Stomach smooth muscle (tissue), 2 donors: ENCODE measurements around the gene TBC1D1.
A peak's percentile ranks its signal among the peaks of the same experiment; 100 is the strongest.

Experiments used
- H3K27ac ChIP-seq: one replicate; pipeline ENCODE4 v1.7.0; 2013; ENCODE audit warnings: mild to moderate bottlenecking, low read length, inconsistent platforms
- H3K27me3 ChIP-seq, 2 donors: one replicate each; pipeline ENCODE4 v1.7.0; 2013; ENCODE audit warnings: low read length in 2 of 2; ENCODE audit not compliant: insufficient read depth in 2 of 2, control insufficient read depth in 1 of 2
- H3K36me3 ChIP-seq, 2 donors: one replicate each; pipeline ENCODE4 v1.7.0; 2013; ENCODE audit warnings: low read length in 2 of 2; ENCODE audit not compliant: control insufficient read depth in 2 of 2, insufficient read depth in 2 of 2
- H3K4me1 ChIP-seq: one replicate; pipeline ENCODE4 v1.7.0; 2013; ENCODE audit warnings: low read length; ENCODE audit not compliant: control insufficient read depth, insufficient read depth
- H3K4me3 ChIP-seq, 2 donors: one replicate each; pipeline ENCODE4 v1.7.0; 2013; ENCODE audit warnings: low read length in 2 of 2
- H3K9ac ChIP-seq, 2 donors: one replicate each; pipeline ENCODE4 v1.7.0; 2013; ENCODE audit warnings: low read length in 2 of 2, mild to moderate bottlenecking in 1 of 2
- H3K9me3 ChIP-seq, 2 donors: one replicate each; pipeline ENCODE4 v1.7.0; 2013; ENCODE audit warnings: low read length in 2 of 2; ENCODE audit not compliant: control insufficient read depth in 2 of 2
- donor health status: healthy.
- donor health status: Pancreatic carcinoma.

The TBC1D1 gene

DNA sequence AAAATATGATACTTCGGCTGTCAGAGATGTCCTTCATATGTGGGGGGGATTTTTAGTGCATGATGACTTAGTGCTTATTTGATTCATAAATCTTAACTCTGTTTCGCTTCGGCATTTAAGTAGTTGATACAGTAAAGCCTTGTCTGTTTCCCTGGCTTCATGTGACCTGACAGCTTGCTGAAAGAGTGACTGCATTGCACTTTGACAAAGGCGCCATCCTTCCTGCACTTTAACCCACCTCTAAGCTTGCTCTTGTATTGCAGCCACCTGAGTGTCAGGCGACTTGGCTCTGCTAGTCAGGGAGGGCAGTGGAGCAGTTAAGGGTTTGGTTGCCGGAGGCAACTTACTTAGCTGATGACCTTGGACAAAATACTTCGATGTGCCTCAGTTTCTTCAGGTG lies 134.8 kb downstream of the TBC1D1 start:
- Histone ChIP-seq H3K4me1 (peaks cover 38% of the 10 kb centered on the region), H3K9me3 (no peaks in the 10 kb centered on the region), H3K27ac (peak overlapping the region; percentile 90), H3K27me3 (no peaks in the 10 kb centered on the region), H3K36me3 (peaks cover 21 to 32% of the 10 kb centered on the region in 2 donors), H3K9ac (no peak overlapping the region), H3K4me3 (no peak overlapping the region)

DNA sequence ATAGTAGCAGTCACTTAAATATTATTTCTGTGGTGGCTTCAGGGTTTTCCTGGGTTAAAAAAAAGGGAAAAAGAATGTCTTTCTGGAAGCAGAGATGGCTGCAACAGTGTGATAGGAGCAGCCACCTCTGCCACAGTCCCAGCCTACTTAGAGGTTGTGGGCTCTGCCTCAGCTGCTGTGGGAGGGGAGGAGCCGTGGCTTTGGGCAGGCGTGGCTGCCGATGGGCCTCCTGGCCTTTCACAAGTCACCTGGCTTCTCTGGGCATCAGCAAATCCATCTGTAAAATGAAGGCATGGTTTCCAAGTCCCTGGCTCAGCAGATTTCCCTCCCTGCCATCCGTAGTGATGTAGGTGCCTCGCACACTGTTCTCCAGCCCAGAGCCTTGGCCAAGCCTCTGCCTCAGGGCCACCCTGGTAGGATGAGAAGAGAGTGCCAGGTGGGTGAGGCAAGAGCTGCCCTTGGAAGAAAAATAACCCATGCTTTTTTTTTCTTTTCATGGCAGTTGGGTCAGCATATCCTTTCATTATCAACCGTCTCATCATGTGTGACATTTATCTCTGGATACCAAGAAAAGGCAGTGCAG lies 135.4 kb downstream of the TBC1D1 start:
- H3K9me3 ChIP-seq: no peaks in the 10 kb centered on the region
- no peak overlapping the region for H3K4me3 ChIP-seq
- no peak overlapping the region for H3K9ac ChIP-seq
- peak overlapping the region; percentile 75 for H3K27ac ChIP-seq
- no peaks in the 10 kb centered on the region for H3K27me3 ChIP-seq
- H3K4me1 ChIP-seq: peaks cover 38% of the 10 kb centered on the region
- peaks cover 23 to 32% of the 10 kb centered on the region in 2 donors for H3K36me3 ChIP-seq

DNA sequence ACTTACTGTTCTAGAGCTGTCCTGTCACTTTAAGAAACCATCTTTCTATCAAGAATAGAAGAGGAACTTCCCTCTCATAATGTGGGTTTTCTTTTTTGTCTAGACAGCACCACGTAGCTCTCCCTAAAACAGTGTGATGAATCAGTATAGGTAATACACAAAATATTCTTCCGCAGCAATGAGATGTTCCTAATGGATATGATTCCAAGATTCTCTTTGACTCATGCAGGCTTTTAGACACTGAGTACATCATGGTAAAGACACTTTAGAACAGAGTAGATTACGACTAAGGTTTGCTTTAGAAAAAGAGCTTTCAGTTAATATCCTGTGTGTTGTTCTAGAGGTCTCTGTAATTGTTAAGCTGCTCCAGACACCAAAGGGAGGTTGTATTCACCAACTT lies 139.1 kb downstream of the TBC1D1 start:
- Histone ChIP-seq H3K27ac (no peak overlapping the region), H3K27me3 (no peaks in the 10 kb centered on the region), H3K9me3 (no peaks in the 10 kb centered on the region), H3K4me1 (peaks cover 20% of the 10 kb centered on the region), H3K36me3 (peaks cover 11 to 26% of the 10 kb centered on the region in 2 donors), H3K9ac (no peak overlapping the region), H3K4me3 (no peak overlapping the region)

GRCh38 chr4:38034986-38035882 lies 144.3 kb downstream of the TBC1D1 start:
- peak overlapping the region; percentile 32 for H3K27ac ChIP-seq
- no peak overlapping the region for H3K4me3 ChIP-seq
- H3K9me3 ChIP-seq: no peaks in the 10 kb centered on the region
- H3K4me1 ChIP-seq: peaks cover 2% of the 10 kb centered on the region
- H3K36me3 ChIP-seq: peaks cover 8 to 12% of the 10 kb centered on the region in 2 donors
- H3K27me3 ChIP-seq: no peaks in the 10 kb centered on the region
- no peak overlapping the region for H3K9ac ChIP-seq

DNA sequence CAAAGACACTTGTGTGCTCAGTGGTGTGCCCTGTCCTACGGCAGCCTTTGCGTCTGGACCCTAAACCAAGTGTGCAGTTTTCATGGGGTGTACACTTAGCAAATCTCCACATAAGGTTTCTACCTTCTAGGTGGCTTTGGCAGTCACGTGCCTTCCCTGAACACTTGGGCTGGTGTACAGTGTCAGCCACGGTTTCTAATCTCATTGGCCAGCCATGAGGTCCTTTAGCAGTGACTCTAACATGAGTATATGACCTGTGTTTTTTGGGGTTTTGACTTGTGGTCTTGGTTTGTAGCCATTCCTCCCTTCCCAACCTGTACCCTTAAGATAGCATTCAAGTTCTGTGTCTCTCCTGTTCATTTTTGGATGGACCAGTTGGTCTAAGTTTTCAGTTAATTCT lies 145.7 kb downstream of the TBC1D1 start:
- Histone ChIP-seq H3K27ac (peak overlapping the region; percentile 0), H3K36me3 (peaks cover 10 to 11% of the 10 kb centered on the region in 2 donors), H3K4me1 (peaks cover 2% of the 10 kb centered on the region), H3K9ac (no peak overlapping the region), H3K9me3 (no peaks in the 10 kb centered on the region), H3K27me3 (no peaks in the 10 kb centered on the region), H3K4me3 (no peak overlapping the region)

GRCh38 chr4:38037612-38038011 lies 146.7 kb downstream of the TBC1D1 start:
- Histone ChIP-seq H3K36me3 (peaks cover 8 to 11% of the 10 kb centered on the region in 2 donors), H3K27ac (no peak overlapping the region), H3K9ac (no peak overlapping the region)

DNA sequence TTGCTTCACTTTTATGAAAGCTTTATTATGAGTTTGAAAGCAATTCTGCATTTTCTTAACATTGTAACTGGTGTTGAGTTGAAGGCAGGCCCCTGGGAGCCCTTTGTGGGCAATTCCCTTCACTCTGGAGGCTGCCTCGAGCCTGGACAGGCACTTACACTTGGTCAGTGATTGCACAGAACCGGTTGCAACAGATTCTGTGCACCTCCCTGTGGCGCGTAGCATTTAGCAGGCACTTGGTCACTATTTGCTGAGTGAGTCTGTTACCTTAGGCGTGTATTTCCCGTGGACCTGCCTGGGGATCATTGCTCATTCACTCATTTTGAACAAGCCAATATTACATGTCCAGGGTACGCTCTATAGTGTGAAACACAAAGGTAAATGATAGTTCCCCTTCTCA lies 149.7 kb downstream of the TBC1D1 start:
- Histone ChIP-seq H3K4me3 (no peak overlapping the region), H3K27ac (no peak overlapping the region), H3K36me3 (peaks cover 12 to 18% of the 10 kb centered on the region in 2 donors), H3K4me1 (no peaks in the 10 kb centered on the region), H3K27me3 (no peaks in the 10 kb centered on the region), H3K9ac (no peak overlapping the region), H3K9me3 (no peaks in the 10 kb centered on the region)

More at GRCh38 chr4:38037612-38038011, 146.7 kb downstream of the TBC1D1 start:
- no peaks in the 10 kb centered on the region for H3K9me3 ChIP-seq
- H3K4me3 ChIP-seq: no peak overlapping the region
- peaks cover 2% of the 10 kb centered on the region for H3K4me1 ChIP-seq
- H3K27me3 ChIP-seq: no peaks in the 10 kb centered on the region

GRCh38 chr4:38044060-38044459 lies 153.2 kb downstream of the TBC1D1 start:
- Histone ChIP-seq H3K9ac (no peak overlapping the region), H3K9me3 (no peaks in the 10 kb centered on the region), H3K27me3 (no peaks in the 10 kb centered on the region), H3K36me3 (peaks cover 15 to 26% of the 10 kb centered on the region in 2 donors), H3K4me3 (no peak overlapping the region), H3K4me1 (peaks cover 9% of the 10 kb centered on the region), H3K27ac (no peak overlapping the region)

- Histone ChIP-seq H3K4me1 (peaks cover 19% of the 10 kb centered on the region), H3K9ac (no peak overlapping the region), H3K4me3 (no peak overlapping the region), H3K27ac (no peak overlapping the region), H3K27me3 (no peaks in the 10 kb centered on the region), H3K9me3 (no peaks in the 10 kb centered on the region), H3K36me3 (peaks cover 24 to 33% of the 10 kb centered on the region in 2 donors)
Measured at GRCh38 chr4:38045289-38045988, 154.6 kb downstream of the TBC1D1 start.

GRCh38 chr4:38046727-38047489 lies 156.0 kb downstream of the TBC1D1 start:
- peaks cover 30% of the 10 kb centered on the region for H3K4me1 ChIP-seq
- no peaks in the 10 kb centered on the region for H3K9me3 ChIP-seq
- H3K9ac ChIP-seq: no peak overlapping the region
- no peaks in the 10 kb centered on the region for H3K27me3 ChIP-seq
- peak overlapping the region in 1 of 2 donors; percentile 16 for H3K4me3 ChIP-seq
- H3K36me3 ChIP-seq: peaks cover 18 to 37% of the 10 kb centered on the region in 2 donors
- H3K27ac ChIP-seq: peak overlapping the region; percentile 49
